Mesenchymal stem cell (in vitro differentiated cells and primary cell): ENCODE results near the gene CELSR2.

Experiments used
- DNase-seq: peaks from one replicate; pipeline ENCODE4 v3.0.0-alpha.2; 2013
- H2AFZ ChIP-seq: one replicate; pipeline ENCODE4 v1.6.1; 2013; ENCODE audit warnings: low read depth, mild to moderate bottlenecking, control low read depth, inconsistent platforms, low read length, moderate library complexity
- H2AK5ac ChIP-seq: 2 replicates; pipeline ENCODE4 v1.6.1; 2013; ENCODE audit warnings: low read length, moderate library complexity, mild to moderate bottlenecking, inconsistent platforms; ENCODE audit not compliant: severe bottlenecking
- H2BK120ac ChIP-seq: one replicate; pipeline ENCODE4 v1.6.1; 2013; ENCODE audit warnings: low read depth, mild to moderate bottlenecking, inconsistent platforms, low read length, moderate library complexity
- H2BK12ac ChIP-seq, 2 experiments: one replicate each; pipeline ENCODE4 v1.6.1; 2013; ENCODE audit warnings: inconsistent platforms in 2 of 2, low read length in 2 of 2, mild to moderate bottlenecking in 2 of 2, moderate library complexity in 2 of 2, control low read depth in 1 of 2
- H2BK15ac ChIP-seq: one replicate; pipeline ENCODE4 v1.6.1; 2013; ENCODE audit warnings: mild to moderate bottlenecking, low read depth, inconsistent platforms; ENCODE audit not compliant: poor library complexity, severe bottlenecking
- H2BK5ac ChIP-seq: 2 replicates; pipeline ENCODE4 v1.6.1; 2013; ENCODE audit warnings: low read depth, mild to moderate bottlenecking, low read length, control low read depth, inconsistent platforms; ENCODE audit not compliant: poor library complexity, severe bottlenecking
- H3K14ac ChIP-seq, 2 experiments: one replicate each; pipeline ENCODE4 v1.6.1; 2013; ENCODE audit warnings: inconsistent platforms in 2 of 2, low read length in 2 of 2, control low read depth in 1 of 2, mild to moderate bottlenecking in 1 of 2, moderate library complexity in 1 of 2
- H3K18ac ChIP-seq, 2 experiments: one replicate each; pipeline ENCODE4 v1.6.1; 2013; ENCODE audit warnings: inconsistent platforms in 2 of 2, low read length in 2 of 2, control low read depth in 1 of 2, low read depth in 1 of 2, mild to moderate bottlenecking in 1 of 2
- H3K23ac ChIP-seq, 2 experiments: one replicate each; pipeline ENCODE4 v1.6.1; 2013; ENCODE audit warnings: inconsistent platforms in 2 of 2, low read length in 2 of 2, mild to moderate bottlenecking in 2 of 2, moderate library complexity in 2 of 2, control low read depth in 1 of 2
- H3K27ac ChIP-seq: 2 replicates; pipeline ENCODE4 v1.5.1; 2013; ENCODE audit warnings: mild to moderate bottlenecking, moderate library complexity, low read length, control low read depth, inconsistent platforms; ENCODE audit not compliant: poor library complexity, severe bottlenecking
- H3K27me3 ChIP-seq, 2 experiments: 2 replicates each; pipeline versions ENCODE4 v1.6.1 to v1.7.0; 2013; ENCODE audit warnings: low read length in 2 of 2, mild to moderate bottlenecking in 2 of 2, moderate library complexity in 2 of 2, control low read depth in 1 of 2, inconsistent platforms in 1 of 2; ENCODE audit not compliant: control insufficient read depth in 1 of 2, insufficient read depth in 1 of 2
- H3K36me3 ChIP-seq, 2 experiments: 2 replicates each; pipeline versions ENCODE4 v1.6.1 to v1.7.0; 2013; ENCODE audit warnings: low read length in 2 of 2, control low read depth in 1 of 2, inconsistent platforms in 1 of 2, low read depth in 1 of 2, mild to moderate bottlenecking in 1 of 2; ENCODE audit not compliant: insufficient read depth in 2 of 2, control insufficient read depth in 1 of 2
- H3K4ac ChIP-seq, 2 experiments: one replicate each; pipeline ENCODE4 v1.6.1; 2013; ENCODE audit warnings: inconsistent platforms in 2 of 2, low read length in 2 of 2, mild to moderate bottlenecking in 2 of 2, moderate library complexity in 2 of 2, control low read depth in 1 of 2, low read depth in 1 of 2
- H3K4me1 ChIP-seq: 2 replicates; pipeline ENCODE4 v1.6.1; 2013; ENCODE audit warnings: low read depth, low read length, control low read depth; ENCODE audit not compliant: control insufficient read depth, insufficient read depth
- H3K4me2 ChIP-seq: 2 replicates; pipeline ENCODE4 v1.6.1; 2013; ENCODE audit warnings: low read length, mild to moderate bottlenecking, inconsistent platforms; ENCODE audit not compliant: poor library complexity, severe bottlenecking
- H3K4me3 ChIP-seq, 2 experiments: 2 replicates each; pipeline versions ENCODE4 v1.5.1 to v1.7.0; 2013; ENCODE audit warnings: low read length in 2 of 2, mild to moderate bottlenecking in 2 of 2, control low read depth in 1 of 2, low read depth in 1 of 2; ENCODE audit not compliant: insufficient read depth in 1 of 2
- H3K79me1 ChIP-seq: replicated peaks from 2 replicates; pipeline ENCODE4 v1.6.1; 2013; ENCODE audit warnings: mild to moderate bottlenecking, control low read depth, low read length, inconsistent platforms; ENCODE audit not compliant: poor library complexity, severe bottlenecking
- H3K9ac ChIP-seq: 2 replicates; pipeline ENCODE4 v1.7.0; 2013; ENCODE audit warnings: mild to moderate bottlenecking, low read length, moderate library complexity
- H3K9me3 ChIP-seq: 2 replicates; pipeline ENCODE4 v1.7.0; 2013; ENCODE audit warnings: mild to moderate bottlenecking, low read length; ENCODE audit not compliant: control insufficient read depth
- H4K8ac ChIP-seq: one replicate; pipeline ENCODE4 v1.6.1; 2013; ENCODE audit warnings: inconsistent platforms, mild to moderate bottlenecking, low read length, moderate library complexity
- H4K91ac ChIP-seq: one replicate; pipeline ENCODE4 v1.6.1; 2013; ENCODE audit warnings: mild to moderate bottlenecking, low read length, inconsistent platforms
- WGBS: methylation state at CpG from one replicate; pipeline ENCODE4 v1.1.7; 2013; ENCODE audit warnings: mixed read lengths; 5-methylcytosine and 5-hydroxymethylcytosine counted together

The CELSR2 gene

DNA sequence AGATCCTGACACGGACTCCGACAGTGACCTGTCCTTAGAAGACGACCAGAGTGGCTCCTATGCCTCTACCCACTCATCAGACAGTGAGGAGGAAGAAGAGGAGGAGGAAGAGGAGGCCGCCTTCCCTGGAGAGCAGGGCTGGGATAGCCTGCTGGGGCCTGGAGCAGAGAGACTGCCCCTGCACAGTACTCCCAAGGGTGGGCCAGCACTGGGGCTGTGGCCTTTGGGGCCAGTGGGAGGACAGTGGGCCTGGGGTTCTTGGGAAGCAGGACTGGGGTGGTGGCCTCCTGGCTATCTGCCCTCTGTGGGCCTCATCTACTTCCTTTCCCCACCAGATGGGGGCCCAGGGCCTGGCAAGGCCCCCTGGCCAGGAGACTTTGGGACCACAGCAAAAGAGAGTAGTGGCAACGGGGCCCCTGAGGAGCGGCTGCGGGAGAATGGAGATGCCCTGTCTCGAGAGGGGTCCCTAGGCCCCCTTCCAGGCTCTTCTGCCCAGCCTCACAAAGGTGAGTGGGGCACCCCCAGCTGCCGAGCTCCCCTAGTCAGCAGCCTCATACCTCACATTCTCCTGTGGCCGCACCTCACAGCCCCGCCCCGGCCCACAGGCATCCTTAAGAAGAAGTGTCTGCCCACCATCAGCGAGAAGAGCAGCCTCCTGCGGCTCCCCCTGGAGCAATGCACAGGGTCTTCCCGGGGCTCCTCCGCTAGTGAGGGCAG is 23.6 kb downstream of the CELSR2 start:
- Histone ChIP-seq H2AK5ac (no peak overlapping the region), H3K4me3 (no peak overlapping the region), H2AFZ (no peak overlapping the region), H3K79me1 (no peaks in the 10 kb centered on the region), H3K27me3 (no peaks in the 10 kb centered on the region), H3K4me2 (no peak overlapping the region), H2BK12ac (no peak overlapping the region), H3K4me1 (peaks cover 30% of the 10 kb centered on the region), H3K23ac (no peak overlapping the region), H3K18ac (no peak overlapping the region), H3K27ac (no peak overlapping the region), H3K14ac (no peak overlapping the region), H3K9ac (no peak overlapping the region), H2BK15ac (peak overlapping the region; percentile 26), H3K9me3 (no peaks in the 10 kb centered on the region), H4K91ac (no peak overlapping the region), H2BK5ac (no peak overlapping the region), H4K8ac (no peak overlapping the region), H2BK120ac (no peak overlapping the region), H3K36me3 (peaks cover 0 to 49% of the 10 kb centered on the region in 2 experiments), H3K4ac (no peak overlapping the region)
- DNase-seq, result no peak
- 83% methylated on average over 14 of the region's 16 CpGs for WGBS

DNA sequence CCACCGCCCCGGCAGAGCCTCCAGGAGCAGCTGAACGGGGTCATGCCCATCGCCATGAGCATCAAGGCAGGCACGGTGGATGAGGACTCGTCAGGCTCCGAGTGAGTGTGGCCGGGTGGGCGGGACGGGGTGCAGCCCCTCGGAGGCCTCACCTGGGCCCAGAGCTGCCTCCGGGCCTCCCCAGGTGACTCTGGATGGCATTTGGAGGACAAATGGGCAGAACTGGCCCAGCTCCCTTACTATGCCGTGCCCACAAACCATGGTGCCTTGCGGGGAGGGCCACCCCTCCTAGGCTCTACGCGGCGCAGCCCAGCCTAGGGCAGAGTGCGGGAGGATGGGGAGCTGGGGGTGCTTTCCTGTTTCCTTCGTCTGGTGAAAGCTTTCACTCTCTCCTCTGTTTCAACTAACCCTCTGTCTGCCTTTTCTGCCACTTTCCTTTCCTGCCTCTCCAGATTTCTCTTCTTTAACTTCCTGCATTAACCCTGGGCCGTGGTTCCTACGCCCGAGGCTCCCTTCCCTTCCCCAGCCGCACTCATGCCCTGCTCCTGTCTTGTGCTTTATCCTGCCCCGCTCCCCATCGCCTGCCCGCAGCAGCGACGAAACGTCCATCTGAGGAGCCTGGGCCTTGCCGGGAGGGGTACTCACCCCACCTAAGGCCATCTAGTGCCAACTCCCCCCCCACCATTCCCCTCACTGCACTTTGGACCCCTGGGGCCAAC is 24.4 kb downstream of the CELSR2 start:
- H3K9ac ChIP-seq, result no peak overlapping the region
- peaks cover 30% of the 10 kb centered on the region for H3K4me1 ChIP-seq
- H3K9me3 ChIP-seq, result no peaks in the 10 kb centered on the region
- no peak overlapping the region for H3K14ac ChIP-seq
- H3K27me3 ChIP-seq, result no peaks in the 10 kb centered on the region
- WGBS, result 90% methylated on average over 29 of the region's 30 CpGs
- no peak overlapping the region for H2BK12ac ChIP-seq
- H2BK5ac ChIP-seq, result no peak overlapping the region
- peak overlapping the region; percentile 20 for H2AK5ac ChIP-seq
- H3K23ac ChIP-seq, result no peak overlapping the region
- no peak overlapping the region for H2BK15ac ChIP-seq
- no peak overlapping the region for H4K91ac ChIP-seq
- H2BK120ac ChIP-seq, result no peak overlapping the region
- no peak overlapping the region for H3K18ac ChIP-seq
- H3K79me1 ChIP-seq, result peaks cover 2% of the 10 kb centered on the region
- no peak overlapping the region for H3K4ac ChIP-seq
- no peak for DNase-seq
- no peak overlapping the region for H2AFZ ChIP-seq
- no peak overlapping the region for H3K4me3 ChIP-seq
- no peak overlapping the region for H3K27ac ChIP-seq
- no peak overlapping the region for H4K8ac ChIP-seq
- H3K36me3 ChIP-seq, result peaks cover 0 to 42% of the 10 kb centered on the region in 2 experiments
- H3K4me2 ChIP-seq, result no peak overlapping the region

DNA sequence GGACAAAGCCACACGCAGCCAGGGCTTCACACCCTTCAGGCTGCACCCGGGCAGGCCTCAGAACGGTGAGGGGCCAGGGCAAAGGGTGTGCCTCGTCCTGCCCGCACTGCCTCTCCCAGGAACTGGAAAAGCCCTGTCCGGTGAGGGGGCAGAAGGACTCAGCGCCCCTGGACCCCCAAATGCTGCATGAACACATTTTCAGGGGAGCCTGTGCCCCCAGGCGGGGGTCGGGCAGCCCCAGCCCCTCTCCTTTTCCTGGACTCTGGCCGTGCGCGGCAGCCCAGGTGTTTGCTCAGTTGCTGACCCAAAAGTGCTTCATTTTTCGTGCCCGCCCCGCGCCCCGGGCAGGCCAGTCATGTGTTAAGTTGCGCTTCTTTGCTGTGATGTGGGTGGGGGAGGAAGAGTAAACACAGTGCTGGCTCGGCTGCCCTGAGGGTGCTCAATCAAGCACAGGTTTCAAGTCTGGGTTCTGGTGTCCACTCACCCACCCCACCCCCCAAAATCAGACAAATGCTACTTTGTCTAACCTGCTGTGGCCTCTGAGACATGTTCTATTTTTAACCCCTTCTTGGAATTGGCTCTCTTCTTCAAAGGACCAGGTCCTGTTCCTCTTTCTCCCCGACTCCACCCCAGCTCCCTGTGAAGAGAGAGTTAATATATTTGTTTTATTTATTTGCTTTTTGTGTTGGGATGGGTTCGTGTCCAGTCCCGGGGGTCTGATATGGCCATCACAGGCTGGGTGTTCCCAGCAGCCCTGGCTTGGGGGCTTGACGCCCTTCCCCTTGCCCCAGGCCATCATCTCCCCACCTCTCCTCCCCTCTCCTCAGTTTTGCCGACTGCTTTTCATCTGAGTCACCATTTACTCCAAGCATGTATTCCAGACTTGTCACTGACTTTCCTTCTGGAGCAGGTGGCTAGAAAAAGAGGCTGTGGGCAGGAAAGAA is 25.5 kb downstream of the CELSR2 start:
- Histone ChIP-seq H3K36me3 (peaks cover 4 to 32% of the 10 kb centered on the region in 2 experiments), H4K91ac (peak overlapping the region; percentile 59), H3K79me1 (peaks cover 4% of the 10 kb centered on the region), H3K27me3 (no peaks in the 10 kb centered on the region), H2BK15ac (peak overlapping the region; percentile 12), H2BK5ac (peak overlapping the region; percentile 59), H3K27ac (peak overlapping the region; percentile 48), H3K9me3 (no peaks in the 10 kb centered on the region), H3K23ac (no peak overlapping the region), H2BK12ac (peak overlapping the region in 1 of 2 experiments; percentile 70), H4K8ac (peak overlapping the region; percentile 92), H2AK5ac (peak overlapping the region; percentile 81), H2AFZ (no peak overlapping the region), H3K9ac (no peak overlapping the region), H2BK120ac (peak overlapping the region; percentile 68), H3K4me3 (peak overlapping the region in 1 of 2 experiments; percentile 8), H3K4me1 (peaks cover 32% of the 10 kb centered on the region), H3K4me2 (peak overlapping the region; percentile 33), H3K18ac (peak overlapping the region in 1 of 2 experiments; percentile 59), H3K4ac (peak overlapping the region in 1 of 2 experiments; percentile 38), H3K14ac (peak overlapping the region in 1 of 2 experiments; percentile 36)
- peak; percentile 26 for DNase-seq
- 68% methylated on average over 14 of the region's 24 CpGs for WGBS
